Ishikawa (cell line): ENCODE data around the gene KIT.

Experiments used
- CEBPB ChIP-seq: IDR thresholded peaks from 2 replicates; pipeline ENCODE4 v1.6.1; 2012
- CREB1 ChIP-seq: IDR thresholded peaks from 2 replicates; pipeline ENCODE4 v1.6.1; 2012; ENCODE audit warnings: low read depth
- EGR1 ChIP-seq: IDR thresholded peaks from 2 replicates; pipeline ENCODE4 v1.6.1; 2012
- EP300 ChIP-seq: IDR thresholded peaks from 2 replicates; pipeline ENCODE4 v1.6.1; 2012; ENCODE audit warnings: borderline replicate concordance
- FOXM1 ChIP-seq: IDR thresholded peaks from 2 replicates; pipeline ENCODE4 v1.6.1; 2012; ENCODE audit warnings: low read depth, borderline replicate concordance
- NFIC ChIP-seq: IDR thresholded peaks from 2 replicates; pipeline ENCODE4 v1.6.1; 2012
- RAD21 ChIP-seq: IDR thresholded peaks from 2 replicates; pipeline ENCODE4 v1.6.1; 2012; ENCODE audit warnings: low read depth
- TAF1 ChIP-seq: IDR thresholded peaks from 2 replicates; pipeline ENCODE4 v1.6.1; 2012; ENCODE audit warnings: low read depth, mild to moderate bottlenecking
- TCF12 ChIP-seq: IDR thresholded peaks from 2 replicates; pipeline ENCODE4 v1.6.1; 2012; ENCODE audit warnings: low read depth
- TEAD4 ChIP-seq: IDR thresholded peaks from 2 replicates; pipeline ENCODE4 v1.6.1; 2012
- YY1 ChIP-seq: IDR thresholded peaks from 2 replicates; pipeline ENCODE4 v1.6.1; 2012; ENCODE audit warnings: low read depth
- ZBTB7A ChIP-seq: IDR thresholded peaks from 2 replicates; pipeline ENCODE4 v1.6.1; 2012; ENCODE audit warnings: low read depth
- TF ChIP-seq, protein P1 (sequence below): IDR thresholded peaks from 2 replicates; pipeline ENCODE4 v1.6.1; 2012; ENCODE audit warnings: low read depth, mild to moderate bottlenecking
- TF ChIP-seq, protein P2 (sequence below): IDR thresholded peaks from 2 replicates; pipeline ENCODE4 v1.6.1; 2012
- TF ChIP-seq, protein P3 (sequence below): IDR thresholded peaks from 2 replicates; pipeline ENCODE4 v1.6.1; 2012

Gene KIT

DNA sequence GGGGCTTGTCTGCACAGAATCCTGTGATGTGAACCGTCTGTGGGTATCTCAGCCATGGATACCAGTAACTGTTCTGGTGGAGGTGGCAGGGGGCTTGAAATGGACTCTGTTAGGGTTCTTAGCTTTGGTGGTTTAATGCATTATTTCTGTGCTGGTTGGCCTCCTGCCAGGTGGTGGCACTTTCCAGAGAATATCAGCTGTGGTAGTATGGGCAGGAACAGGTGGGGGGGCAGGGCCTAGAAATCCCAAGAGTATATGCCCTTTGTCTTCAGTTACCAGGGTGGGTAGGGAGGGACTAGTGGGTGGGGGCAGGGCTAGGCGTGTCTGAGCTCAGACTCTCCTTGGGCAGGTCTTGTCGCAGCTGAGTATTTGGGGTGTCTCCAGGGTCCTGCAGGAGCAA, 106.7 kb downstream of the KIT start:
- TF ChIP-seq TAF1 (no peak), NFIC (no peak), FOXM1 (no peak), CEBPB (no peak), ZBTB7A (no peak), RAD21 (no peak), TCF12 (no peak), TEAD4 (no peak), CREB1 (no peak), EGR1 (no peak), YY1 (no peak), EP300 (no peak)
- TF ChIP-seq, protein P1, sequence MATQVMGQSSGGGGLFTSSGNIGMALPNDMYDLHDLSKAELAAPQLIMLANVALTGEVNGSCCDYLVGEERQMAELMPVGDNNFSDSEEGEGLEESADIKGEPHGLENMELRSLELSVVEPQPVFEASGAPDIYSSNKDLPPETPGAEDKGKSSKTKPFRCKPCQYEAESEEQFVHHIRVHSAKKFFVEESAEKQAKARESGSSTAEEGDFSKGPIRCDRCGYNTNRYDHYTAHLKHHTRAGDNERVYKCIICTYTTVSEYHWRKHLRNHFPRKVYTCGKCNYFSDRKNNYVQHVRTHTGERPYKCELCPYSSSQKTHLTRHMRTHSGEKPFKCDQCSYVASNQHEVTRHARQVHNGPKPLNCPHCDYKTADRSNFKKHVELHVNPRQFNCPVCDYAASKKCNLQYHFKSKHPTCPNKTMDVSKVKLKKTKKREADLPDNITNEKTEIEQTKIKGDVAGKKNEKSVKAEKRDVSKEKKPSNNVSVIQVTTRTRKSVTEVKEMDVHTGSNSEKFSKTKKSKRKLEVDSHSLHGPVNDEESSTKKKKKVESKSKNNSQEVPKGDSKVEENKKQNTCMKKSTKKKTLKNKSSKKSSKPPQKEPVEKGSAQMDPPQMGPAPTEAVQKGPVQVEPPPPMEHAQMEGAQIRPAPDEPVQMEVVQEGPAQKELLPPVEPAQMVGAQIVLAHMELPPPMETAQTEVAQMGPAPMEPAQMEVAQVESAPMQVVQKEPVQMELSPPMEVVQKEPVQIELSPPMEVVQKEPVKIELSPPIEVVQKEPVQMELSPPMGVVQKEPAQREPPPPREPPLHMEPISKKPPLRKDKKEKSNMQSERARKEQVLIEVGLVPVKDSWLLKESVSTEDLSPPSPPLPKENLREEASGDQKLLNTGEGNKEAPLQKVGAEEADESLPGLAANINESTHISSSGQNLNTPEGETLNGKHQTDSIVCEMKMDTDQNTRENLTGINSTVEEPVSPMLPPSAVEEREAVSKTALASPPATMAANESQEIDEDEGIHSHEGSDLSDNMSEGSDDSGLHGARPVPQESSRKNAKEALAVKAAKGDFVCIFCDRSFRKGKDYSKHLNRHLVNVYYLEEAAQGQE, result no peak
- TF ChIP-seq, protein P2, sequence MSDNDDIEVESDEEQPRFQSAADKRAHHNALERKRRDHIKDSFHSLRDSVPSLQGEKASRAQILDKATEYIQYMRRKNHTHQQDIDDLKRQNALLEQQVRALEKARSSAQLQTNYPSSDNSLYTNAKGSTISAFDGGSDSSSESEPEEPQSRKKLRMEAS, result no peak
- TF ChIP-seq, protein P3, sequence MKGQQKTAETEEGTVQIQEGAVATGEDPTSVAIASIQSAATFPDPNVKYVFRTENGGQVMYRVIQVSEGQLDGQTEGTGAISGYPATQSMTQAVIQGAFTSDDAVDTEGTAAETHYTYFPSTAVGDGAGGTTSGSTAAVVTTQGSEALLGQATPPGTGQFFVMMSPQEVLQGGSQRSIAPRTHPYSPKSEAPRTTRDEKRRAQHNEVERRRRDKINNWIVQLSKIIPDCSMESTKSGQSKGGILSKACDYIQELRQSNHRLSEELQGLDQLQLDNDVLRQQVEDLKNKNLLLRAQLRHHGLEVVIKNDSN, result no peak

DNA sequence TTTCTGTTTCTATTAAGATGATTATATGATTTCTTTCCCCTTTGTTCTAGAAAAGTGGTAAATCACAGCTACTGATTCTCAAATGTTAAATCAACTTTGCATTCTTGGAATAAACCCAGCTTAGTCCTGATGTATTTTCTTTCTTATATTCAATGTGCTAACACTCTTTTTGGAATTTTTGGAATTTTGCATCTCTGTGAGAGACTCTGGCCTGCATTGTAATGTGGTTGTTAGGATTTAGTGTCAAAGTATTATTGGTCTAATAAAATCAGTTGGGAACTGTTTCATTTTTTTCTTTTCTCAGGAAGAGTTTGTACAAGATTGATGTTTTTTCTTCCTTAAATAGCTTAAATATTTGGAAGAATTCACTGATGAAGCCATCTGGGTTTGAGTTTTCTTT, 109.6 kb downstream of the KIT start:
- TF ChIP-seq RAD21 (no peak), TCF12 (no peak), ZBTB7A (no peak), TAF1 (no peak), FOXM1 (no peak), YY1 (no peak), EGR1 (no peak), CREB1 (no peak)
- TF ChIP-seq, protein P2, result no peak
- TF ChIP-seq, protein P3, result no peak

DNA sequence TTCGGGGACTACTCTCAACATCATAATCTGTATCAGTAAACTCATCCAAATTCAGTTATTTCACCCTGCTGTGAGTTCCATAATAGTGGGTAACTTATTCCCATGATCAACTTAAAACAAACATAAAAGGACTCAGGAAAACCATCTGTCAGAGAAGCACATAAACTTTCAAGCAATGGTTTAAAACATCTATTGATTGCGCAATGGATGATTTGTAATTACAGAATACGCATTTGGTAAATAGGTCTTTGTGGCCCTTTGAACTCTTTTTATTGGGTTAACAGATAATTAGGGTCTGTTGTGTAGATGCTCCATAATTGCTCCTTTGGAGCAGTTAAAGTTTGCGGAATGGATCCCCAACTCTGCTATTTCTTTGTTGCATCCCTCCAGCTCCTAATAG, 115.3 kb downstream of the KIT start:
- TF ChIP-seq CEBPB (peak; percentile 86), TAF1 (no peak)

DNA sequence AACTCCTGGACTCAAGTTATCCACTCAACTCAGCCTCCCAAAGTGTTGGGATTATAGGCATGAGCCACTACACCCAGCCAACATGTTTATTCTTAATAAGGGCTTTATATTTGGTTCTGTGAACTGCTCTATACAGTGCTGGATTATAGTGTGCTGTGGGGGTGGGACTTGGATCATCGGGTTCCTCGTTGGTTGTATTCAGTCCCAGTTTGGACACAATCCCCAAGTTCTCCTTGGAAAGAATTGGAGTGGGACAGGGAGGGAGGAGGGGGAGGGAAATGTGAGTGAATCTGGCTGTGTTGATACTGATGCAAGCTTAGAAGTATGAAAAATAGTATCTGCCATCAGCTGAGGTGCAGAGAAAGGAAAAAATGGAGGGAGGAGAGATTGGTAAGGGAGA, 121.3 kb downstream of the KIT start:
- no peak for TF ChIP-seq FOXM1
- no peak for TF ChIP-seq YY1
- TF ChIP-seq CREB1, result no peak
- TF ChIP-seq TAF1, result no peak
- no peak for TF ChIP-seq EGR1

DNA sequence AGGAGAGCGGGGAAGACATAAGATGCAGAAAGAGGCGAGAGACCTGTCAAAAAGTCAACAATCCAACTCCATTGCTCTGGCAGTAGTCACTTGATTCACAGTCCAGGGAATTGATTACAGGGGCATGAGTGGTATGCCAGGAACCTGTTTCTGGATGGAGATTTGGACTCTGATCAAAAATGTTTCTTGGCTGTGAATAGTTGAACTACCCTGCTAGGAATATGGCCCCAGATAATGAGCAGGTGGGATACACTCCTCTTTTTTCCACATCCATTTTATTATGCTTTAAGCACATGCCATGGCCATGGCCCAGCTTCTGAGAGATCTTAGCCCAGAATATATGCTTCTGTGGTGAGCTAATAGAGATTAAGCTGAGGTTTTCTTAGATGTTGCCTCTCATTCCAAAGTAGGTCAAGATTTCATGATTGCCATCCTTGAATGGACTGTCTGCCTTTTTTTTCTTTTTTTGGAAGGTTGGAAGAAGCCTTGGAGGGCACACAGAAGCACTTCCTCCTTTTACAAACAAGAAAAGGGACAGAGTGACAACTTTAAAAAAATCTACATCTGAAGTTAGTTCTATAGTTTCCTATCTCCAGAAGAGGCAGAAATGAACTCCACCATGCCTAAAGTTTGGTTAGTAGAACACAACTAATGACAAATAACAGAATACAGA, 121.9 kb downstream of the KIT start:
- TF ChIP-seq NFIC, result no peak

DNA sequence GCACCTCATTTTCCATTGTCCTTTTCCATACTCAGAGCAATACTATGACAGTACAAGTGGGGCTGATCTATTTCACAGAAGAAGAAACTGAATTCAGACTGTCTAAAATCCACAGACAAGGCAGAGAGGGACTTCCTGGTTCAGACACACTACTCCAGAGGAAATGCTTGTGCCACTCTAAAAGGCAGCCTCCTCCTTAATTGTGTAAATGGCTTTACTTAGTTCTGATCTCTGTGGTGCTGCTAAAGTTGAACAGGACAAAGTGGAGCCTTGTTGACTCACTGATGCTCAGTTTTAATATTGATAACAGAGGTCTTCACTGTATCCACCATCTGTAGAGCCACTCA, 122.4 kb downstream of the KIT start:
- no peak for TF ChIP-seq TEAD4
- no peak for TF ChIP-seq EP300
- TF ChIP-seq TAF1, result no peak
- TF ChIP-seq, protein P3, result no peak
- no peak for TF ChIP-seq EGR1
- TF ChIP-seq RAD21, result no peak
- TF ChIP-seq, protein P1, result no peak
- no peak for TF ChIP-seq FOXM1
- no peak for TF ChIP-seq YY1
- no peak for TF ChIP-seq TCF12
- TF ChIP-seq CREB1, result no peak
- no peak for TF ChIP-seq NFIC
- TF ChIP-seq ZBTB7A, result no peak
- no peak for TF ChIP-seq CEBPB
- TF ChIP-seq, protein P2, result no peak
